ENCODE data around the gene TNNC2. TPM values are rescaled to one million over a fixed set of nuclear protein-coding genes. Genes with fewer than 3 reads are reported as not detected.

The TNNC2 gene
- polyA plus RNA-seq, 3 donors: 0.71 to 1.2 (median 1.0) TPM

DNA sequence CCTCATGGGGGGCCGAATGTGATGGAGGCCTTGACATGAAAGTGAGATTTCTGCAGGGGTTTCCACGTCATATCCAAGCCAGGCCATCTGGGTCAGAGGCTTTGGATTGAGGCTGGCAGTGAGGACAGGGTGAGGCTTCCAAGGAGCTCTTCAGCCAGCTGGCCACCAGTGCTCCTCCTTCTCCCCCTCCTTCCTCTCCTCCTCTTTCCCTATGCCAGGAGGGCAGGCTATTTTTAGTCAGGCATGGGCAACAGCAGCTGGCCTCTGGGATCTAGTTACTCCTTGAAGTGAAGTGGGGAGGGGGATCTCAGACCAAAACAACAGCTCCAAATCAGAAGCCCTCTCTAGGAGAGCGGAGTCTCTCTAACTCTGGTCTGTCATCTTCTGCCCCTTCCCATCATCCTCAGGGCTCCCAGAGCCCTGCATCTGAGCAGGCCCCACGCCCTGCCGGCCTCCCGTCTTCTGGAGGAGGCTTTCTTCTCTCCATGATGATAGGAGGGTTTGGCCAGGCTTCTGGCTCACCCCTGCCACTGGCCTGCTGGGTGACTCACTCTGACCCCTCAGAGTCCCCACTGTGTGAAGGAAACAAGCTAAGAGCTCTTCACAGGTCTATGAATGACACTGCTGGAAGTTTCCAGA is 612 bp downstream of the TNNC2 start:
- no peak for DNase-seq
- TF ChIP-seq, protein P1, sequence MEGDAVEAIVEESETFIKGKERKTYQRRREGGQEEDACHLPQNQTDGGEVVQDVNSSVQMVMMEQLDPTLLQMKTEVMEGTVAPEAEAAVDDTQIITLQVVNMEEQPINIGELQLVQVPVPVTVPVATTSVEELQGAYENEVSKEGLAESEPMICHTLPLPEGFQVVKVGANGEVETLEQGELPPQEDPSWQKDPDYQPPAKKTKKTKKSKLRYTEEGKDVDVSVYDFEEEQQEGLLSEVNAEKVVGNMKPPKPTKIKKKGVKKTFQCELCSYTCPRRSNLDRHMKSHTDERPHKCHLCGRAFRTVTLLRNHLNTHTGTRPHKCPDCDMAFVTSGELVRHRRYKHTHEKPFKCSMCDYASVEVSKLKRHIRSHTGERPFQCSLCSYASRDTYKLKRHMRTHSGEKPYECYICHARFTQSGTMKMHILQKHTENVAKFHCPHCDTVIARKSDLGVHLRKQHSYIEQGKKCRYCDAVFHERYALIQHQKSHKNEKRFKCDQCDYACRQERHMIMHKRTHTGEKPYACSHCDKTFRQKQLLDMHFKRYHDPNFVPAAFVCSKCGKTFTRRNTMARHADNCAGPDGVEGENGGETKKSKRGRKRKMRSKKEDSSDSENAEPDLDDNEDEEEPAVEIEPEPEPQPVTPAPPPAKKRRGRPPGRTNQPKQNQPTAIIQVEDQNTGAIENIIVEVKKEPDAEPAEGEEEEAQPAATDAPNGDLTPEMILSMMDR (IDR thresholded peaks at IDR 0.05): no peak
- H3K9ac ChIP-seq (ENCODE audit: insufficient read depth, low read length, poor library complexity, severe bottlenecking): no peak overlapping the region

DNA sequence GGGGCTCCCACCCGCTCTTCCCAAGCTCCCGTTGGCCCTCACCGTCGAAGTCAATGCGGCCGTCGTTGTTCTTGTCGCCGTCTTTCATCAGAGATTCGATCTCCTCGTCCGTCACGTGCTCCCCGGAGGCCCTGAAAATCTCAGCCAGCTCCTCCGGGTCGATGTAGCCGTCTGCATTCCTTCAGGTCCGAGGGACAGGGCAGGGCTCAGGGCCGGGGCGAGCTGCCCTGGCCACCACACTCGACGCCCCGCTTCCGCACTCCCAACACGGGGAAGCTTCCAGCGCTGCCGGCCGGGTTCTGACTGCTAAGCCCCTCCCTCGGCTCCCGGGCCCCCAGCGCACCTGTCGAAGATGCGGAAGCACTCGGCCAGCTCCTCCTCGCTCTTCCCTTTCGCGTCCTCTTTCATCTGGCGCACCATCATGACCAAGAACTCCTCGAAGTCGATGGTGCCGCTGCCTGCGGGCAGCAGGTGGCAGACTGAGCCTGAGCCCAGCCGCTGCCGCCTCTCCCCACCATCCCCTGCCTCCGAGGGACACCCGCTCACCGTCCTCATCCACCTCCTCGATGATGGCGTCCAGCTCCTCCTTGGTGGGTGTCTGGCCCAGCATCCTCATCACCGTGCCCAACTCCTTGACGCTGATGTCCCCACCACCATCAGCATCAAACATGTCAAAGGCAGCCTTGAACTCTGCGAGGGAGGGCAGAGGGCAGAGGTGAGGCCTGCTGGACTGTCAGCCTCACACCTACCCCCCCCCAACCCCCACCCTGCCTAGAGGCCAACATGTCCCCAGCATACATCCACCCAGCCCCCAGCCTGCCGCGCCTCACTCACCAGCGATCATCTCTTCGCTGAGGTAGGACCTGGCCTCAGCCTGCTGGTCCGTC is 2.9 kb downstream of the TNNC2 start:
- DNase-seq: peak in 2 of 3 donors; percentile 37 to 49
- H3K4me1 ChIP-seq (ENCODE audit: control insufficient read depth in 1 of 2, insufficient read depth in 2 of 2, low read length in 2 of 2): peaks cover 17 to 31% of the 10 kb centered on the region in 2 donors
- TF ChIP-seq, protein P1 (IDR thresholded peaks at IDR 0.05): peak; percentile 33
- H4K20me1 ChIP-seq (ENCODE audit: insufficient read depth, low read length): no peaks in the 10 kb centered on the region
- no peak overlapping the region for H3K4me3 ChIP-seq (replicated peaks in 1 of 3; ENCODE audit: low read depth in 2 of 3, low read length in 3 of 3)
- H3K79me2 ChIP-seq (ENCODE audit: insufficient read depth, low read length): no peaks in the 10 kb centered on the region
- 19% methylated on average over 54 of the region's 57 CpGs for WGBS (ENCODE audit: insufficient coverage)
- peak overlapping the region; percentile 57 for H3K4me2 ChIP-seq (replicated peaks; ENCODE audit: extremely low read depth, low read length, poor library complexity, severe bottlenecking)
- peaks cover 10 to 30% of the 10 kb centered on the region in 2 donors for H3K27me3 ChIP-seq (ENCODE audit: control insufficient read depth in 2 of 2, insufficient read depth in 2 of 2, low read length in 2 of 2)
- Mint-ChIP-seq H3K27me3 (ENCODE audit: low read depth in 3 of 3) (peaks cover 39 to 43% (median 40%) of the 10 kb centered on the region in 3 donors), H3K36me3 (peaks cover 0 to 11% of the 10 kb centered on the region in 2 donors), H3K27ac (peak overlapping the region in 2 of 7 donors; percentile 50 to 76), H3K9me3 (peaks cover 0 to 15% (median 5%) of the 10 kb centered on the region in 7 donors), H3K4me3 (peak overlapping the region; percentile 71 to 91), H3K4me1 (peaks cover 36% of the 10 kb centered on the region)
- no peaks in the 10 kb centered on the region for H3K9me3 ChIP-seq (replicated peaks in 1 of 2; ENCODE audit: control insufficient read depth in 1 of 2, insufficient read depth in 1 of 2, low read length in 2 of 2)
- intact Hi-C loops (cut with micrococcal nuclease): no loop called here
- H3K9ac ChIP-seq (ENCODE audit: insufficient read depth, low read length, poor library complexity, severe bottlenecking): peak overlapping the region; percentile 27
- H3K27ac ChIP-seq (ENCODE audit: low read depth in 1 of 2, low read length in 2 of 2): no peak overlapping the region
- H2AFZ ChIP-seq (ENCODE audit: insufficient read depth, low read depth, low read length, poor library complexity, severe bottlenecking): peak overlapping the region; percentile 65
- no peaks in the 10 kb centered on the region for H3K36me3 ChIP-seq (replicated peaks in 1 of 2; ENCODE audit: control insufficient read depth in 1 of 2, insufficient read depth in 2 of 2, low read length in 2 of 2)

More for the DNA sequence above, 612 bp downstream of the TNNC2 start:
- Histone ChIP-seq H3K79me2 (ENCODE audit: insufficient read depth, low read length) (no peaks in the 10 kb centered on the region), H3K4me2 (replicated peaks; ENCODE audit: extremely low read depth, low read length, poor library complexity, severe bottlenecking) (no peak overlapping the region), H3K4me3 (replicated peaks in 1 of 3; ENCODE audit: low read depth in 2 of 3, low read length in 3 of 3) (no peak overlapping the region), H3K4me1 (ENCODE audit: control insufficient read depth in 1 of 2, insufficient read depth in 2 of 2, low read length in 2 of 2) (peaks cover 19 to 27% of the 10 kb centered on the region in 2 donors), H3K27ac (ENCODE audit: low read depth in 1 of 2, low read length in 2 of 2) (no peak overlapping the region), H3K9me3 (replicated peaks in 1 of 2; ENCODE audit: control insufficient read depth in 1 of 2, insufficient read depth in 1 of 2, low read length in 2 of 2) (no peaks in the 10 kb centered on the region), H3K36me3 (replicated peaks in 1 of 2; ENCODE audit: control insufficient read depth in 1 of 2, insufficient read depth in 2 of 2, low read length in 2 of 2) (no peaks in the 10 kb centered on the region), H3K27me3 (ENCODE audit: control insufficient read depth in 2 of 2, insufficient read depth in 2 of 2, low read length in 2 of 2) (peaks cover 10 to 30% of the 10 kb centered on the region in 2 donors), H4K20me1 (ENCODE audit: insufficient read depth, low read length) (no peaks in the 10 kb centered on the region), H2AFZ (ENCODE audit: insufficient read depth, low read depth, low read length, poor library complexity, severe bottlenecking) (no peak overlapping the region)
- Mint-ChIP-seq H3K9me3 (peaks cover 0 to 15% (median 5%) of the 10 kb centered on the region in 7 donors), H3K36me3 (peaks cover 0 to 11% of the 10 kb centered on the region in 2 donors), H3K4me1 (peaks cover 36% of the 10 kb centered on the region), H3K4me3 (no peak overlapping the region), H3K27me3 (ENCODE audit: low read depth in 3 of 3) (peaks cover 37 to 39% (median 39%) of the 10 kb centered on the region in 3 donors), H3K27ac (peak overlapping the region in 1 of 7 donors; percentile 13)
- intact Hi-C loops (cut with micrococcal nuclease): no loop called here
- 100% methylated on average over 1 of the region's 6 CpGs for WGBS (ENCODE audit: insufficient coverage)
